SU-DHL-6 (cell line): Measurements from ENCODE around the gene TMEM131L.

ENCODE experiments used
- EZH2phosphoT487 ChIP-seq: fragments of 200-600 bp; sonication (generic), shearing (Covaris generic); conservative IDR thresholded peaks from 2 replicates; pipeline ENCODE4 v1.6.1; 2018; ENCODE audit warnings: mild to moderate bottlenecking, antibody characterized with exemption, low read length, moderate library complexity, mixed read lengths
- TF ChIP-seq, protein P1 (sequence below): fragments of 200-600 bp; sonication (generic); IDR thresholded peaks from one replicate; pipeline ENCODE4 v1.5.1; 2017; ENCODE audit warnings: antibody characterized with exemption, mild to moderate bottlenecking, low read length, moderate library complexity; ENCODE audit not compliant: insufficient read depth, poor library complexity, severe bottlenecking

DNA sequence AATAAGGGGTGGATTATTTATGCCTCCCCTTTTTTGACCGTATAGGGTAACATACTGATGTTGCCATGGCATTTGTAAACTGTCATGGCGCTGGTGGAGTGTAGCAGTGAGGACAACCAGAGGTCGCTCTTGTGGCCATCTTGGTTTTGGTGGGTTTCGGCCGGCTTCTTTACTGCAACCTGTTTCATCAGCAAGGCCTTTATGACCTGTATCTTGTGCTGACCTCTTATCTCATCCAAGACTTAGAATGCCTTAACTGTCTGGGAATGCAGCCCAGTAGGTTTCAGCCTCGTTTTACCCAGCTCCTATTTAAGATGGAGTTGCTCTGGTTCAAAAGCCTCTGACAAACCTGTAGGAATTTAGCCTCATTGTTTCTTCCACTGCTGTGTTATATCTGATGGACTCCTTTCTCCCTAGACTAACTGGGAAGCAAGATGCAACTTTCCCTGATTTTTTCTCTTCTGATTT, 71.4 kb downstream of the TMEM131L start:
- TF ChIP-seq, protein P1, sequence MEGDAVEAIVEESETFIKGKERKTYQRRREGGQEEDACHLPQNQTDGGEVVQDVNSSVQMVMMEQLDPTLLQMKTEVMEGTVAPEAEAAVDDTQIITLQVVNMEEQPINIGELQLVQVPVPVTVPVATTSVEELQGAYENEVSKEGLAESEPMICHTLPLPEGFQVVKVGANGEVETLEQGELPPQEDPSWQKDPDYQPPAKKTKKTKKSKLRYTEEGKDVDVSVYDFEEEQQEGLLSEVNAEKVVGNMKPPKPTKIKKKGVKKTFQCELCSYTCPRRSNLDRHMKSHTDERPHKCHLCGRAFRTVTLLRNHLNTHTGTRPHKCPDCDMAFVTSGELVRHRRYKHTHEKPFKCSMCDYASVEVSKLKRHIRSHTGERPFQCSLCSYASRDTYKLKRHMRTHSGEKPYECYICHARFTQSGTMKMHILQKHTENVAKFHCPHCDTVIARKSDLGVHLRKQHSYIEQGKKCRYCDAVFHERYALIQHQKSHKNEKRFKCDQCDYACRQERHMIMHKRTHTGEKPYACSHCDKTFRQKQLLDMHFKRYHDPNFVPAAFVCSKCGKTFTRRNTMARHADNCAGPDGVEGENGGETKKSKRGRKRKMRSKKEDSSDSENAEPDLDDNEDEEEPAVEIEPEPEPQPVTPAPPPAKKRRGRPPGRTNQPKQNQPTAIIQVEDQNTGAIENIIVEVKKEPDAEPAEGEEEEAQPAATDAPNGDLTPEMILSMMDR, result no peak
- TF ChIP-seq EZH2phosphoT487, result no peak
